Endothelial cell (in vitro differentiated cells): ENCODE data around the gene CSE1L. TPM values are rescaled to one million over a fixed set of nuclear protein-coding genes. Genes with fewer than 3 reads are reported as not detected.

Experiments
- DNase-seq: peaks from one replicate; pipeline ENCODE4 v3.0.0; 2021; ENCODE audit warnings: low spot score
- H3K27ac Mint-ChIP-seq: one replicate; pipeline ENCODE4 v1.8.0; 2021; ENCODE audit warnings: mixed read lengths, inconsistent platforms; ENCODE audit not compliant: unreplicated experiment
- H3K27me3 Mint-ChIP-seq: one replicate; pipeline ENCODE4 v1.8.0; 2021; ENCODE audit warnings: mild to moderate bottlenecking, moderate library complexity, mixed read lengths, inconsistent platforms; ENCODE audit not compliant: unreplicated experiment
- H3K36me3 Mint-ChIP-seq: one replicate; pipeline ENCODE4 v1.8.0; 2021; ENCODE audit warnings: mild to moderate bottlenecking, low read depth, mixed read lengths, inconsistent platforms; ENCODE audit not compliant: unreplicated experiment
- H3K4me1 Mint-ChIP-seq: one replicate; pipeline ENCODE4 v1.8.0; 2021; ENCODE audit warnings: mild to moderate bottlenecking, mixed read lengths, inconsistent platforms; ENCODE audit not compliant: unreplicated experiment
- H3K4me3 Mint-ChIP-seq: one replicate; pipeline ENCODE4 v1.8.0; 2021; ENCODE audit warnings: mild to moderate bottlenecking, mixed read lengths, inconsistent platforms; ENCODE audit not compliant: unreplicated experiment
- H3K9me3 Mint-ChIP-seq: one replicate; pipeline ENCODE4 v1.8.0; 2021; ENCODE audit warnings: mixed read lengths, inconsistent platforms; ENCODE audit not compliant: unreplicated experiment
- CTCF ChIP-seq: fragments of 200-600 bp; sonication (generic); IDR thresholded peaks from one replicate; pipeline ENCODE4 v1.5.0; 2021; ENCODE audit warnings: antibody characterized with exemption; ENCODE audit not compliant: unreplicated experiment
- total RNA-seq: library from RNA; stranded (reverse); fragmentation: NEBNext Ultra II Directional; extraction: Animal tissue kit (Norgen Biotek cat#: 25700); gene quantifications from one replicate; pipeline ENCODE4 v1.2.1, GENCODE V29; 2021; ENCODE audit not compliant: unreplicated experiment

The CSE1L gene
- total RNA-seq, 1 donor from 2014 or later = 54.7 TPM

- no peak for DNase-seq
- Mint-ChIP-seq H3K4me1 (peaks cover 13% of the 10 kb centered on the region), H3K36me3 (peaks cover 16% of the 10 kb centered on the region), H3K27ac (no peak overlapping the region), H3K9me3 (no peaks in the 10 kb centered on the region), H3K27me3 (peaks cover 7% of the 10 kb centered on the region), H3K4me3 (no peak overlapping the region)
- TF ChIP-seq CTCF = no peak
Measured at GRCh38 chr20:49043000-49043399, 3.1 kb upstream of the CSE1L start.

GRCh38 chr20:49045440-49046086 is 549 bp upstream of the CSE1L start:
- Mint-ChIP-seq H3K27me3 (peaks cover 7% of the 10 kb centered on the region), H3K4me1 (peaks cover 17% of the 10 kb centered on the region), H3K36me3 (peaks cover 13% of the 10 kb centered on the region), H3K27ac (peak overlapping the region; percentile 97), H3K4me3 (peak overlapping the region; percentile 96), H3K9me3 (no peaks in the 10 kb centered on the region)
- peak; percentile 25 for DNase-seq
- no peak for TF ChIP-seq CTCF

DNA sequence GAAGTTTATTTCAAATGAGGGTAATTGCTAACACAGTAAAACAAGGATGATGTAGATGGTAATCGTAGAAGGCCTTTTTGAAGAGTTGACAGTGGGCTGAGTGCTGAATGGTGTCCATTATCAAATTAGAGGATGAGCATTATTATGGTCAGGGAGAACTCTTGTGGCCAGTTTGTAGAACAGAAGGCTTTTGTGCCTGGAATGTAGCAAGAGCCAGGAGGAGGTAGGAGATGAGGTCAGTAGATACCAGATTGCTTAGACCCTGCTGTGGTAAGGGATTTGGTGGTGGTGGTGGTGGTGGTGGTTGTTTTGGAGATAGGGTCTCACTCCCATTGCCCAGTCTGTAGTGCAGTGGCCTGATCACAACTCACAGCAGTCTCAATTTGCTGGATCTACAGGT is 6.2 kb downstream of the CSE1L start:
- Mint-ChIP-seq H3K4me3 (no peak overlapping the region), H3K27ac (no peak overlapping the region), H3K27me3 (no peaks in the 10 kb centered on the region), H3K9me3 (no peaks in the 10 kb centered on the region), H3K4me1 (peaks cover 14% of the 10 kb centered on the region), H3K36me3 (peaks cover 8% of the 10 kb centered on the region)
- no peak for TF ChIP-seq CTCF
- no peak for DNase-seq

- no peak for DNase-seq
- H3K9me3 Mint-ChIP-seq = no peaks in the 10 kb centered on the region
- H3K4me3 Mint-ChIP-seq = no peak overlapping the region
- TF ChIP-seq CTCF = no peak
- H3K4me1 Mint-ChIP-seq = peaks cover 7% of the 10 kb centered on the region
- H3K27ac Mint-ChIP-seq = no peak overlapping the region
- peaks cover 3% of the 10 kb centered on the region for H3K36me3 Mint-ChIP-seq
- H3K27me3 Mint-ChIP-seq = no peaks in the 10 kb centered on the region
Measured at GRCh38 chr20:49054056-49054643, 8.0 kb downstream of the CSE1L start.

GRCh38 chr20:49063279-49063678 is 17.2 kb downstream of the CSE1L start:
- TF ChIP-seq CTCF = no peak
- Mint-ChIP-seq H3K36me3 (peaks cover 4% of the 10 kb centered on the region), H3K4me3 (no peak overlapping the region), H3K9me3 (no peaks in the 10 kb centered on the region), H3K27ac (no peak overlapping the region), H3K4me1 (no peaks in the 10 kb centered on the region), H3K27me3 (peaks cover 1% of the 10 kb centered on the region)
- no peak for DNase-seq
